Activated CD4-positive, alpha-beta T cell treated with anti-CD3 and anti-CD28 coated beads, Interleukin-2, amount 10 ng/mL, durations not matched to agents 7 days and 5 days (primary cell): Measurements from ENCODE around the gene IL1RL2. TPM values are rescaled to one million over a fixed set of nuclear protein-coding genes. Genes with fewer than 3 reads are reported as not detected.

ENCODE experiments used
- CTCF ChIA-PET: fragments of 350-600 bp; sonication (Branson Sonifier 250); formaldehyde crosslinking; loops from one replicate; lab custom pipeline; 2021; ENCODE audit warnings: antibody characterized with exemption; lab: Charles Lee
- POLR2A ChIA-PET: fragments of 350-600 bp; sonication (Branson Sonifier 250); formaldehyde crosslinking; loops from one replicate; lab custom pipeline; 2021; ENCODE audit warnings: antibody characterized with exemption; lab: Charles Lee
- DNase-seq: peaks from one replicate; pipeline ENCODE4 v3.0.0-alpha.2; 2020
- H3K27ac Mint-ChIP-seq: one replicate; pipeline ENCODE4 v1.8.0; 2021; ENCODE audit warnings: mild to moderate bottlenecking, moderate library complexity, mixed read lengths
- H3K27me3 Mint-ChIP-seq: one replicate; pipeline ENCODE4 v1.8.0; 2021; ENCODE audit warnings: mixed read lengths
- H3K36me3 Mint-ChIP-seq: one replicate; pipeline ENCODE4 v1.8.0; 2021; ENCODE audit warnings: low read depth, mixed read lengths
- H3K4me1 Mint-ChIP-seq: one replicate; pipeline ENCODE4 v1.8.0; 2021; ENCODE audit warnings: mixed read lengths
- H3K4me3 Mint-ChIP-seq: one replicate; pipeline ENCODE4 v1.8.0; 2021; ENCODE audit warnings: mild to moderate bottlenecking, moderate library complexity, mixed read lengths
- H3K9me3 Mint-ChIP-seq: one replicate; pipeline ENCODE4 v1.8.0; 2021; ENCODE audit warnings: mixed read lengths
- total RNA-seq, 2 experiments: library from RNA; stranded (reverse); gene quantifications; one replicate each; pipeline ENCODE4 v1.2.3, GENCODE V29; 2021

IL1RL2 gene
- total RNA-seq, 2 experiments from 2014 or later, result not detected

- no peaks in the 10 kb centered on the region for H3K9me3 Mint-ChIP-seq
- H3K4me1 Mint-ChIP-seq, result peaks cover 42% of the 10 kb centered on the region
- no peaks in the 10 kb centered on the region for H3K36me3 Mint-ChIP-seq
- no peak overlapping the region for H3K4me3 Mint-ChIP-seq
- no peaks in the 10 kb centered on the region for H3K27me3 Mint-ChIP-seq
- ChIA-PET POLR2A (no interaction called here), CTCF (interaction anchor here (2.7 to 3.9 kb wide), 4 partner anchors 12 to 218 kb away, joined by 12 to 44 read pairs (median 24); partner anchors contain the start of gene IL18R1)
- no peak for DNase-seq
- H3K27ac Mint-ChIP-seq, result no peak overlapping the region
Measured at GRCh38 chr2:102238778-102239177, 52.0 kb downstream of the IL1RL2 start.

GRCh38 chr2:102239344-102239743, 52.5 kb downstream of the IL1RL2 start:
- no peaks in the 10 kb centered on the region for H3K27me3 Mint-ChIP-seq
- CTCF ChIA-PET, result interaction anchor here (1.1 to 3.9 kb wide), 11 partner anchors 12 to 274 kb away, joined by 3 to 44 read pairs (median 12); partner anchors contain the start of gene IL18R1
- no peak overlapping the region for H3K4me3 Mint-ChIP-seq
- POLR2A ChIA-PET, result no interaction called here
- H3K36me3 Mint-ChIP-seq, result no peaks in the 10 kb centered on the region
- H3K9me3 Mint-ChIP-seq, result no peaks in the 10 kb centered on the region
- peaks cover 38% of the 10 kb centered on the region for H3K4me1 Mint-ChIP-seq
- no peak for DNase-seq
- no peak overlapping the region for H3K27ac Mint-ChIP-seq

- H3K36me3 Mint-ChIP-seq, result no peaks in the 10 kb centered on the region
- peaks cover 32% of the 10 kb centered on the region for H3K4me1 Mint-ChIP-seq
- DNase-seq, result peak; percentile 87
- no peaks in the 10 kb centered on the region for H3K27me3 Mint-ChIP-seq
- H3K9me3 Mint-ChIP-seq, result no peaks in the 10 kb centered on the region
- ChIA-PET CTCF (interaction anchor here (0.5 to 3.9 kb wide), 57 partner anchors 8 to 412 kb away, joined by 3 to 44 read pairs (median 3); partner anchors contain the start of gene IL18R1), POLR2A (interaction anchor here (1.1 kb wide), 1 partner anchor 241 kb away, joined by 3 read pairs; no protein-coding TSS in a partner anchor)
- peak overlapping the region; percentile 3 for H3K27ac Mint-ChIP-seq
- H3K4me3 Mint-ChIP-seq, result no peak overlapping the region
Measured at GRCh38 chr2:102240640-102241370, 54.0 kb downstream of the IL1RL2 start.

GRCh38 chr2:102241616-102242305, 54.9 kb downstream of the IL1RL2 start:
- H3K4me1 Mint-ChIP-seq, result peaks cover 32% of the 10 kb centered on the region
- H3K4me3 Mint-ChIP-seq, result no peak overlapping the region
- no peaks in the 10 kb centered on the region for H3K9me3 Mint-ChIP-seq
- H3K27me3 Mint-ChIP-seq, result no peaks in the 10 kb centered on the region
- ChIA-PET CTCF (interaction anchor here (0.6 to 3.9 kb wide), 14 partner anchors 9 to 359 kb away, joined by 3 to 44 read pairs (median 6); partner anchors contain the start of gene IL18R1), POLR2A (no interaction called here)
- no peaks in the 10 kb centered on the region for H3K36me3 Mint-ChIP-seq
- H3K27ac Mint-ChIP-seq, result no peak overlapping the region
- DNase-seq, result no peak

- no peak overlapping the region for H3K4me3 Mint-ChIP-seq
- no peaks in the 10 kb centered on the region for H3K27me3 Mint-ChIP-seq
- ChIA-PET CTCF (interaction anchor here (0.9 to 1.2 kb wide), 2 partner anchors 12 to 19 kb away, joined by 3 read pairs; no protein-coding TSS in a partner anchor), POLR2A (no interaction called here)
- DNase-seq, result no peak
- H3K9me3 Mint-ChIP-seq, result no peaks in the 10 kb centered on the region
- no peak overlapping the region for H3K27ac Mint-ChIP-seq
- peaks cover 12% of the 10 kb centered on the region for H3K4me1 Mint-ChIP-seq
- no peaks in the 10 kb centered on the region for H3K36me3 Mint-ChIP-seq
Measured at GRCh38 chr2:102245266-102246151, 58.7 kb downstream of the IL1RL2 start.

GRCh38 chr2:102250278-102250821, 63.5 kb downstream of the IL1RL2 start:
- no peak for DNase-seq
- no peak overlapping the region for H3K4me3 Mint-ChIP-seq
- peaks cover 39% of the 10 kb centered on the region for H3K4me1 Mint-ChIP-seq
- H3K9me3 Mint-ChIP-seq, result peaks cover 3% of the 10 kb centered on the region
- ChIA-PET CTCF (interaction anchor here (0.7 to 7.1 kb wide), 17 partner anchors 10 to 384 kb away, joined by 3 to 44 read pairs (median 4); partner anchors contain the start of gene IL18R1), POLR2A (interaction anchor here (0.6 kb wide), 1 partner anchor 237 kb away, joined by 8 read pairs; no protein-coding TSS in a partner anchor)
- no peaks in the 10 kb centered on the region for H3K27me3 Mint-ChIP-seq
- no peak overlapping the region for H3K27ac Mint-ChIP-seq
- H3K36me3 Mint-ChIP-seq, result peaks cover 7% of the 10 kb centered on the region

- Mint-ChIP-seq H3K4me3 (peak overlapping the region; percentile 60), H3K27ac (peak overlapping the region; percentile 78), H3K4me1 (peaks cover 43% of the 10 kb centered on the region), H3K36me3 (peaks cover 10% of the 10 kb centered on the region), H3K27me3 (no peaks in the 10 kb centered on the region), H3K9me3 (peaks cover 4% of the 10 kb centered on the region)
- CTCF ChIA-PET, result interaction anchor here (0.6 to 7.1 kb wide), 28 partner anchors 11 to 385 kb away, joined by 3 to 44 read pairs (median 3); partner anchors contain the start of gene IL18R1
- peak; percentile 56 for DNase-seq
- POLR2A ChIA-PET, result interaction anchor here (0.6 to 1.1 kb wide), 3 partner anchors 99 to 238 kb away, joined by 3 to 8 read pairs (median 3); no protein-coding TSS in a partner anchor
Measured at GRCh38 chr2:102251042-102251848, 64.4 kb downstream of the IL1RL2 start.

- Mint-ChIP-seq H3K4me1 (peaks cover 48% of the 10 kb centered on the region), H3K36me3 (peaks cover 12% of the 10 kb centered on the region), H3K27me3 (no peaks in the 10 kb centered on the region), H3K27ac (no peak overlapping the region), H3K9me3 (peaks cover 8% of the 10 kb centered on the region), H3K4me3 (peak overlapping the region; percentile 60)
- CTCF ChIA-PET, result interaction anchor here (0.6 to 7.1 kb wide), 20 partner anchors 10 to 386 kb away, joined by 3 to 44 read pairs (median 4); no protein-coding TSS in a partner anchor
- POLR2A ChIA-PET, result interaction anchor here (0.9 to 1.1 kb wide), 2 partner anchors 98 to 197 kb away, joined by 3 read pairs; no protein-coding TSS in a partner anchor
- DNase-seq, result no peak
Measured at GRCh38 chr2:102251849-102252203, 65.0 kb downstream of the IL1RL2 start.

- no peak for DNase-seq
- H3K4me3 Mint-ChIP-seq, result no peak overlapping the region
- H3K27ac Mint-ChIP-seq, result no peak overlapping the region
- ChIA-PET POLR2A (interaction anchor here (0.9 kb wide), 1 partner anchor 196 kb away, joined by 3 read pairs; no protein-coding TSS in a partner anchor), CTCF (interaction anchor here (0.6 to 7.1 kb wide), 19 partner anchors 10 to 386 kb away, joined by 3 to 44 read pairs (median 4); no protein-coding TSS in a partner anchor)
- H3K4me1 Mint-ChIP-seq, result peaks cover 53% of the 10 kb centered on the region
- peaks cover 15% of the 10 kb centered on the region for H3K36me3 Mint-ChIP-seq
- H3K9me3 Mint-ChIP-seq, result peaks cover 11% of the 10 kb centered on the region
- H3K27me3 Mint-ChIP-seq, result no peaks in the 10 kb centered on the region
Measured at GRCh38 chr2:102252236-102252635, 65.4 kb downstream of the IL1RL2 start.

GRCh38 chr2:102253140-102253752, 66.4 kb downstream of the IL1RL2 start:
- DNase-seq, result no peak
- H3K27ac Mint-ChIP-seq, result peak overlapping the region; percentile 11
- H3K4me1 Mint-ChIP-seq, result peaks cover 63% of the 10 kb centered on the region
- CTCF ChIA-PET, result interaction anchor here (1.3 to 7.1 kb wide), 5 partner anchors 13 to 198 kb away, joined by 3 to 44 read pairs (median 4); no protein-coding TSS in a partner anchor
- no peaks in the 10 kb centered on the region for H3K27me3 Mint-ChIP-seq
- no peak overlapping the region for H3K4me3 Mint-ChIP-seq
- POLR2A ChIA-PET, result no interaction called here
- H3K9me3 Mint-ChIP-seq, result peaks cover 19% of the 10 kb centered on the region
- H3K36me3 Mint-ChIP-seq, result peaks cover 22% of the 10 kb centered on the region
